Spleen (tissue), 7 donors: ENCODE results near the gene CACNA2D3.

Experiments
- POLR2A ChIP-seq, 3 donors: fragments of 450-650 bp; IDR thresholded peaks; one replicate each; pipeline ENCODE4 v1.5.1; 2017; ENCODE audit warnings: antibody characterized with exemption in 3 of 3, mild to moderate bottlenecking in 1 of 3
- POLR2AphosphoS5 ChIP-seq, 3 donors: sonication (generic); formaldehyde crosslinking; IDR thresholded peaks; one replicate each; pipeline ENCODE4 v1.5.1; 2017; ENCODE audit warnings: antibody characterized with exemption in 3 of 3
- TF ChIP-seq, protein P1 (sequence below), 11 experiments: fragments of 200-600 bp in 7 of 11; fragments of 450-650 bp in 4 of 11; sonication (generic) in 4 of 11; IDR thresholded peaks in 8 of 11; conservative IDR thresholded peaks in 3 of 11; 1 replicate in 7 of 11; 2 replicates in 4 of 11; pipeline versions ENCODE4 v1.4.0 to v1.8.0; 2016 to 2021; ENCODE audit warnings: antibody characterized with exemption in 11 of 11, inconsistent platforms in 4 of 11, mild to moderate bottlenecking in 1 of 11
- donor health status: DM: no; HTN: no; CAD: no; lungs with moderate emphysema.
- donor health status: DM: no; HTN: no; CAD: no.
- donor health status: DM: no; HTN: no; CAD: no.

DNA sequence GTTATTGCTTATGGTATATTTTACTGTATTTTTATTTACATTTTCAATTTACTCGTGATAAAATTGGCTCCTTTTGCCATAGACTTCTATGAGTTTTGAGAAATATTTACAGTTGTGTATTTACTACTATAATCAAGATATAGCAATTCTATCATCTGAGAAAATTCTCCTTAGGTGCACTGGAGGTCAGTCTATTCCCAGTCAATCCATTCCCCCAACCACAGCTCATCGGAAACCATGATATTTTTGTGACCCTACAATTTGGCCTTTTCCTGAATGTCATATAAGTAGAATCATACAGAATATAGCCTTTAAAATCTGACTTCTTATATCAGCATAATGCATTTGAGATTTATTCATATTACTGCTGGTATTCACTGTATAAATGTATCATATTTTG, 920.2 kb downstream of the CACNA2D3 start:
- TF ChIP-seq, protein P1, sequence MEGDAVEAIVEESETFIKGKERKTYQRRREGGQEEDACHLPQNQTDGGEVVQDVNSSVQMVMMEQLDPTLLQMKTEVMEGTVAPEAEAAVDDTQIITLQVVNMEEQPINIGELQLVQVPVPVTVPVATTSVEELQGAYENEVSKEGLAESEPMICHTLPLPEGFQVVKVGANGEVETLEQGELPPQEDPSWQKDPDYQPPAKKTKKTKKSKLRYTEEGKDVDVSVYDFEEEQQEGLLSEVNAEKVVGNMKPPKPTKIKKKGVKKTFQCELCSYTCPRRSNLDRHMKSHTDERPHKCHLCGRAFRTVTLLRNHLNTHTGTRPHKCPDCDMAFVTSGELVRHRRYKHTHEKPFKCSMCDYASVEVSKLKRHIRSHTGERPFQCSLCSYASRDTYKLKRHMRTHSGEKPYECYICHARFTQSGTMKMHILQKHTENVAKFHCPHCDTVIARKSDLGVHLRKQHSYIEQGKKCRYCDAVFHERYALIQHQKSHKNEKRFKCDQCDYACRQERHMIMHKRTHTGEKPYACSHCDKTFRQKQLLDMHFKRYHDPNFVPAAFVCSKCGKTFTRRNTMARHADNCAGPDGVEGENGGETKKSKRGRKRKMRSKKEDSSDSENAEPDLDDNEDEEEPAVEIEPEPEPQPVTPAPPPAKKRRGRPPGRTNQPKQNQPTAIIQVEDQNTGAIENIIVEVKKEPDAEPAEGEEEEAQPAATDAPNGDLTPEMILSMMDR (IDR thresholded peaks at IDR 0.05 in 8 of 11, conservative IDR thresholded peaks at IDR 0.05 in 3 of 11), result no peak
- no peak for TF ChIP-seq POLR2A (IDR thresholded peaks at IDR 0.05)
- no peak for TF ChIP-seq POLR2AphosphoS5 (IDR thresholded peaks at IDR 0.05)
